Measurements from ENCODE around the gene TLDC2.

Gene TLDC2

DNA sequence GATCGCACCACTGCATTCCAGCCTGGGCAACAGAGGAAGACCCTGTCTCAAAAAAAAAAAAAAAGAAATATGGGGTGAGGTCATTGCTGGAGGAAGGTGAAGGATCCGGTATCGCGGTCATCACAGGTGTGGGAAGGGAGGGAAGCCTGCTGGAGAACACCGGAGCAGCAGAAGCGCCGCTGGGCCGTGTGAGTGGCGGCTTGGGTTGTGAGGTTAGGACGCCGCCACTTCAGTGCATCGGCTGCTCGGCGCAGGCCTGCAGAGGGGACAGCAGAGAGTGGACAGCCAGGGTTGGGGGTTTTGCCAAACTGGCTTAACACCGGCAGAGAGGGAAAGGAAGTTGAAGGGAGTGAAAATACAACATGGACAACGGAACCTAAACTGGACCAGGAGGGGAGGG lies 5.4 kb downstream of the TLDC2 start:
- Histone ChIP-seq H3K27me3 (ENCODE audit: insufficient read depth, poor library complexity, severe bottlenecking) (no peaks in the 10 kb centered on the region), H3K36me3 (ENCODE audit: low read depth) (no peaks in the 10 kb centered on the region), H3K9me3 (ENCODE audit: severe bottlenecking) (no peaks in the 10 kb centered on the region), H3K27ac (ENCODE audit: poor library complexity, severe bottlenecking) (no peak overlapping the region), H3K4me3 (ENCODE audit: severe bottlenecking) (no peak overlapping the region), H3K4me1 (ENCODE audit: insufficient read depth, poor library complexity, severe bottlenecking) (no peaks in the 10 kb centered on the region)
- ATAC-seq (ENCODE audit: low read depth) (no peak), DNase-seq (ENCODE audit: low spot score) (peak; percentile 81)
- TF ChIP-seq, protein P1, sequence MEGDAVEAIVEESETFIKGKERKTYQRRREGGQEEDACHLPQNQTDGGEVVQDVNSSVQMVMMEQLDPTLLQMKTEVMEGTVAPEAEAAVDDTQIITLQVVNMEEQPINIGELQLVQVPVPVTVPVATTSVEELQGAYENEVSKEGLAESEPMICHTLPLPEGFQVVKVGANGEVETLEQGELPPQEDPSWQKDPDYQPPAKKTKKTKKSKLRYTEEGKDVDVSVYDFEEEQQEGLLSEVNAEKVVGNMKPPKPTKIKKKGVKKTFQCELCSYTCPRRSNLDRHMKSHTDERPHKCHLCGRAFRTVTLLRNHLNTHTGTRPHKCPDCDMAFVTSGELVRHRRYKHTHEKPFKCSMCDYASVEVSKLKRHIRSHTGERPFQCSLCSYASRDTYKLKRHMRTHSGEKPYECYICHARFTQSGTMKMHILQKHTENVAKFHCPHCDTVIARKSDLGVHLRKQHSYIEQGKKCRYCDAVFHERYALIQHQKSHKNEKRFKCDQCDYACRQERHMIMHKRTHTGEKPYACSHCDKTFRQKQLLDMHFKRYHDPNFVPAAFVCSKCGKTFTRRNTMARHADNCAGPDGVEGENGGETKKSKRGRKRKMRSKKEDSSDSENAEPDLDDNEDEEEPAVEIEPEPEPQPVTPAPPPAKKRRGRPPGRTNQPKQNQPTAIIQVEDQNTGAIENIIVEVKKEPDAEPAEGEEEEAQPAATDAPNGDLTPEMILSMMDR (IDR thresholded peaks at IDR 0.05; ENCODE audit: poor library complexity, severe bottlenecking): no peak

DNA sequence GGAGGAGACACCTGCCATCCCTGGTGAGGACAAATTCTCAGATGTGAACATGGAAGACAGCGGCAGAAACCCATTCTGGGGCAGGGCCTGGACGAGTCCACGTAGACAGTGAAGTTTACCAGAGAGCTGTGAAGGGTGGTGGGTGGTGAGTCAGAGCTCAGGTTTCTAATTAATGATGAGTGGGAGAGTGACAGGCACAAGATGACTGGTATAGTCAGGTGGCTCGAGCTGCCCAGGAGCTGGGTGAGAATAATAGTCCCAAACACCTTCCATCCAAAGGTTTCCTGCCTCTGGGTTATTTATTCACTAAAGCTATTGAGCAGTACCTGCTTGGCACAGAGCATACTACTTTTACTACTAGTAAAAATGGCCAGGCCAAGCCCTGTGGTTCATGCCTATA lies 6.0 kb downstream of the TLDC2 start:
- DNase-seq (ENCODE audit: low spot score) (peak; percentile 71), ATAC-seq (ENCODE audit: low read depth) (peak; percentile 79)
- TF ChIP-seq, protein P1 (IDR thresholded peaks at IDR 0.05; ENCODE audit: poor library complexity, severe bottlenecking): no peak
- Histone ChIP-seq H3K36me3 (ENCODE audit: low read depth) (no peaks in the 10 kb centered on the region), H3K4me3 (ENCODE audit: severe bottlenecking) (no peak overlapping the region), H3K27ac (ENCODE audit: poor library complexity, severe bottlenecking) (no peak overlapping the region), H3K27me3 (ENCODE audit: insufficient read depth, poor library complexity, severe bottlenecking) (no peaks in the 10 kb centered on the region), H3K9me3 (ENCODE audit: severe bottlenecking) (no peaks in the 10 kb centered on the region), H3K4me1 (ENCODE audit: insufficient read depth, poor library complexity, severe bottlenecking) (no peaks in the 10 kb centered on the region)

DNA sequence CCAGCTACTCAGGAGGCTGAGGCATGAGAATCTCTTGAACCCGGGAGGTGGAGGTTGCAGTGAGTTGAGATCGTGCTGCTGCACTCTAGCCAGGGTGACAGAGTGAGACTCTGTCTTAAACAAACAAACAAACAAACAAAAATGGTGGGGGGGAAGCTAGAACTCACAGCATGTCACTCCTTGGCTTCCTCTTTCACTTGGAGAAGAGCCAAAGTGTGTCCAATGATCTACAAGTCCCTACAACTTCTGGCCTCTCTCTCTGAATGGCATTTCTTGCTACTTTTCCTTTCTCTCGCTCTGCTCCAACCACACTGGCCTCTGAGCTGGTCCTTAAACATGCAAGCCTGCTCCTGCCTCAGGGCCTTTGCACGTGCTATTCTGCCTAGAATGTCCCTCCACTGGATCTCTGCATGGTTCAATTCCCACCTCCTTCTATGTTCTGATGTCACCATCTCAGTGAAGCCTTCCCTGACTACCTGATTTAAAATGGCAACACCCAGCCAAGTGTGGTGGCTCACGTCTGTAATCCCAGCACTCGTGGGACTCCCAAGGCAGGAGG lies 8.1 kb downstream of the TLDC2 start:
- Histone ChIP-seq H3K27ac (ENCODE audit: poor library complexity, severe bottlenecking) (no peak overlapping the region), H3K9me3 (ENCODE audit: severe bottlenecking) (no peaks in the 10 kb centered on the region), H3K36me3 (ENCODE audit: low read depth) (no peaks in the 10 kb centered on the region), H3K27me3 (ENCODE audit: insufficient read depth, poor library complexity, severe bottlenecking) (no peaks in the 10 kb centered on the region), H3K4me1 (ENCODE audit: insufficient read depth, poor library complexity, severe bottlenecking) (no peaks in the 10 kb centered on the region), H3K4me3 (ENCODE audit: severe bottlenecking) (no peak overlapping the region)
- ATAC-seq (ENCODE audit: low read depth): no peak
- TF ChIP-seq, protein P1 (IDR thresholded peaks at IDR 0.05; ENCODE audit: poor library complexity, severe bottlenecking): no peak
- DNase-seq (ENCODE audit: low spot score): no peak

DNA sequence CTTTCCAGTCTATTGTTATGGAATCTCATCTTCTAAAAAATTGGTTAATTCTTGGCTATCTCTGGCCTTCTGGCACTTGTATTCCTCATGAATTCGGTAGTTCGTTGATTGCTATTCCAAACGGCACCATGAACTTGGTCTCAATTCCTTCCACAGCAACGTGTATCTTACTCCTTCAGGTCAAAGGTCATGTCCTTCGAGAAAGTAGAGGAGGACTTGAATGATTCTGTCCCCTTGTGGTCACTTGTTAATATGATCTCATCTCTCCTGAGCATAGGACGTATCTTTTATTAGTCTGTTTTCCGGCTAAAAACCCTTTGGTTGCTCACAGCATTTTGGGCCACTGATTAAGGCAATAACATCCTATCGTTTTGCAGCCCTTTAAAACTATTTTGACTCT lies 9.4 kb downstream of the TLDC2 start:
- Histone ChIP-seq H3K4me3 (ENCODE audit: severe bottlenecking) (no peak overlapping the region), H3K9me3 (ENCODE audit: severe bottlenecking) (no peaks in the 10 kb centered on the region), H3K27ac (ENCODE audit: poor library complexity, severe bottlenecking) (no peak overlapping the region), H3K4me1 (ENCODE audit: insufficient read depth, poor library complexity, severe bottlenecking) (no peaks in the 10 kb centered on the region), H3K27me3 (ENCODE audit: insufficient read depth, poor library complexity, severe bottlenecking) (no peaks in the 10 kb centered on the region), H3K36me3 (ENCODE audit: low read depth) (peaks cover 4% of the 10 kb centered on the region; the same call in 1 of the 2 replicates)
- TF ChIP-seq, protein P1 (IDR thresholded peaks at IDR 0.05; ENCODE audit: poor library complexity, severe bottlenecking): peak; percentile 44
- DNase-seq (ENCODE audit: low spot score): no peak
- no peak for ATAC-seq (ENCODE audit: low read depth)

Measured in RWPE2 (cell line).